Trophoblast cell (in vitro differentiated cells and primary cell): Measurements from ENCODE around the gene FAM174B.

Source experiments
- DNase-seq, 2 donors: peaks; one replicate each; pipeline ENCODE4 v3.0.0-alpha.2; 2016
- H2AFZ ChIP-seq: 2 replicates; pipeline ENCODE4 v1.6.1; 2013; ENCODE audit warnings: low read length, moderate library complexity, mild to moderate bottlenecking; ENCODE audit not compliant: insufficient read depth, poor library complexity
- H2AK5ac ChIP-seq: 2 replicates; pipeline ENCODE4 v1.6.1; 2013; ENCODE audit warnings: mild to moderate bottlenecking, low read length
- H2BK120ac ChIP-seq: 2 replicates; pipeline ENCODE4 v1.6.1; 2013; ENCODE audit warnings: low read length, mild to moderate bottlenecking, moderate library complexity; ENCODE audit not compliant: insufficient read depth, poor library complexity
- H2BK12ac ChIP-seq: 2 replicates; pipeline ENCODE4 v1.6.1; 2013; ENCODE audit warnings: mild to moderate bottlenecking, low read length, moderate library complexity
- H2BK5ac ChIP-seq: 2 replicates; pipeline ENCODE4 v1.6.1; 2013; ENCODE audit warnings: low read length, low read depth, moderate library complexity, mild to moderate bottlenecking; ENCODE audit not compliant: poor library complexity
- H3K14ac ChIP-seq: 2 replicates; pipeline ENCODE4 v1.6.1; 2013; ENCODE audit warnings: mild to moderate bottlenecking, low read length
- H3K18ac ChIP-seq: 2 replicates; pipeline ENCODE4 v1.6.1; 2013; ENCODE audit warnings: mild to moderate bottlenecking, low read length
- H3K23ac ChIP-seq: 2 replicates; pipeline ENCODE4 v1.6.1; 2013; ENCODE audit warnings: low read length
- H3K27ac ChIP-seq: 2 replicates; pipeline ENCODE4 v1.5.1; 2013; ENCODE audit warnings: low read depth, mild to moderate bottlenecking, inconsistent platforms, low read length, moderate library complexity
- H3K27me3 ChIP-seq: 2 replicates; pipeline ENCODE4 v1.6.1; 2013; ENCODE audit warnings: inconsistent platforms, mild to moderate bottlenecking, low read length, moderate library complexity; ENCODE audit not compliant: insufficient read depth
- H3K36me3 ChIP-seq, 2 experiments: 1 replicate in 1 of 2; 2 replicates in 1 of 2; pipeline ENCODE4 v1.6.1; 2013; ENCODE audit warnings: low read length in 2 of 2, mild to moderate bottlenecking in 2 of 2, moderate library complexity in 1 of 2; ENCODE audit not compliant: insufficient read depth in 2 of 2, control insufficient read depth in 1 of 2
- H3K4ac ChIP-seq: 2 replicates; pipeline ENCODE4 v1.6.1; 2013; ENCODE audit warnings: low read depth, mild to moderate bottlenecking, low read length, moderate library complexity
- H3K4me1 ChIP-seq, 2 experiments: 1 replicate in 1 of 2; 2 replicates in 1 of 2; pipeline ENCODE4 v1.6.1; 2013; ENCODE audit warnings: low read length in 2 of 2, mild to moderate bottlenecking in 2 of 2, moderate library complexity in 1 of 2; ENCODE audit not compliant: insufficient read depth in 2 of 2, control insufficient read depth in 1 of 2
- H3K4me2 ChIP-seq: 2 replicates; pipeline ENCODE4 v1.6.1; 2013; ENCODE audit warnings: inconsistent platforms, mild to moderate bottlenecking, low read length, moderate library complexity
- H3K4me3 ChIP-seq: 2 replicates; pipeline ENCODE4 v1.5.1; 2013; ENCODE audit warnings: mild to moderate bottlenecking, low read depth, low read length, inconsistent platforms
- H3K79me1 ChIP-seq: one replicate; pipeline ENCODE4 v1.6.1; 2013; ENCODE audit warnings: low read length
- H3K79me2 ChIP-seq: 2 replicates; pipeline ENCODE4 v1.6.1; 2013; ENCODE audit warnings: low read length, mild to moderate bottlenecking; ENCODE audit not compliant: control insufficient read depth, insufficient read depth, poor library complexity
- H3K9ac ChIP-seq: 2 replicates; pipeline ENCODE4 v1.6.1; 2013; ENCODE audit warnings: mild to moderate bottlenecking, low read length
- H3K9me3 ChIP-seq: 2 replicates; pipeline ENCODE4 v1.6.1; 2013; ENCODE audit warnings: low read depth, mild to moderate bottlenecking, control low read depth, inconsistent platforms, low read length; ENCODE audit not compliant: insufficient read depth
- H4K12ac ChIP-seq: 2 replicates; pipeline ENCODE4 v1.6.1; 2013; ENCODE audit warnings: low read depth, mild to moderate bottlenecking, low read length, moderate library complexity
- H4K8ac ChIP-seq: 2 replicates; pipeline ENCODE4 v1.6.1; 2013; ENCODE audit warnings: low read depth, mild to moderate bottlenecking, low read length, moderate library complexity
- H4K91ac ChIP-seq: one replicate; pipeline ENCODE4 v1.6.1; 2013; ENCODE audit warnings: low read depth, mild to moderate bottlenecking, low read length, moderate library complexity
- WGBS: extraction: QIAGEN DNeasy Blood & Tissue Kit; methylation state at CpG from one replicate; pipeline ENCODE4 v1.1.7; 2013; ENCODE audit warnings: missing lambda C conversion rate; ENCODE audit not compliant: insufficient read length, insufficient coverage; ENCODE audit errors: extremely low coverage; 5-methylcytosine and 5-hydroxymethylcytosine counted together

FAM174B gene

DNA sequence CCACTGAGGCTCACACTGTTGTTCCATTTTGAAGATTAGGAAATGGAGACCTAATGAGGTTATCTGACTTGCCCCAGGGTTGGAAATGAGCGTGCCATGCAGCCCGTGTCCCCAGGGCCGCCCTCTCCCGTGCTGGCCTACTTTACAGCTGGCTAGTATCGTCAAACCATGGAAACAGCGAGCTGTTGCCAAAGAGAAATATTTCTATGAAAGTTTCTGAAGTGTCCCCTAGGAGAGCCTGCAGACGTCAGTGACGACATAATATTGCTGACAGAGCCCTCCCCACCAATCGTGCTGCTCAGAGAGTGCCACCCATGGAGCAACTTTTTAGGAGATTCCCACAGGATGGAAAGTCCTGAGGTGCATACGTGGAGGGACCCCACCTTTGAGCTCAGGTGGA lies 11.2 kb upstream of the FAM174B start:
- H3K9ac ChIP-seq: no peak overlapping the region
- peak; percentile 90 to 96 for DNase-seq
- no peaks in the 10 kb centered on the region for H3K36me3 ChIP-seq
- no peak overlapping the region for H3K18ac ChIP-seq
- no peaks in the 10 kb centered on the region for H3K27me3 ChIP-seq
- no peak overlapping the region for H3K4me2 ChIP-seq
- H2BK12ac ChIP-seq: no peak overlapping the region
- no peak overlapping the region for H4K91ac ChIP-seq
- no peaks in the 10 kb centered on the region for H3K9me3 ChIP-seq
- H2BK5ac ChIP-seq: no peak overlapping the region
- peaks cover 4 to 7% of the 10 kb centered on the region in 2 experiments for H3K4me1 ChIP-seq
- whole genome bisulfite sequencing: no CpG with 5 or more reads among the region's 10 CpGs
- H3K79me2 ChIP-seq: no peaks in the 10 kb centered on the region
- no peak overlapping the region for H4K8ac ChIP-seq
- no peak overlapping the region for H4K12ac ChIP-seq
- peaks cover 1% of the 10 kb centered on the region for H3K79me1 ChIP-seq
- no peak overlapping the region for H2AFZ ChIP-seq
- no peak overlapping the region for H3K4me3 ChIP-seq
- H3K23ac ChIP-seq: no peak overlapping the region
- no peak overlapping the region for H2AK5ac ChIP-seq
- H3K27ac ChIP-seq: no peak overlapping the region
- no peak overlapping the region for H3K4ac ChIP-seq
- H3K14ac ChIP-seq: no peak overlapping the region
- H2BK120ac ChIP-seq: no peak overlapping the region

DNA sequence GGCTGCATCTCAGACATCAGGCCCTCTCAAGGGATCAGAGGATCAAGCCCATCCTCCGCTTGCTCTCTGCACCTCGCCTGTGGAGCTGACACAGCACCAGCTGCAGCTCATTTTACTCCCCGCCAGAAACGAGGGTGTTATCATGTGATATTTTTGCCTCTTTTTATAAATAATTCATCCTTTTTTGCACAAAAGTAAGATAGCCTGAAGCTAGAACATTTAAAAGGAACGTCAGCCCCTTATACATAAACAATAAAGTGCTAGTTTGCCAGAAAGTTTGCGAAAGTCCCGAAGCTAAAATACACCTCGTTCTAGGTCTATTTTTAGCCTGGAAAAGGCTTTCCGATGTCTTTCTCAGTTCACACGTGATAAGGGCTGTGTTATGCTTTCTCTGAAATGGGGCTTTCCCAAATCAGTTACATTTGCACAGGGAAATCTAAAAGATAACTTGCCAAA lies 9.6 kb upstream of the FAM174B start:
- Histone ChIP-seq H3K27me3 (no peaks in the 10 kb centered on the region), H3K79me2 (no peaks in the 10 kb centered on the region), H4K8ac (no peak overlapping the region), H3K79me1 (peaks cover 1% of the 10 kb centered on the region), H3K4me2 (no peak overlapping the region), H3K36me3 (no peaks in the 10 kb centered on the region), H3K4me3 (no peak overlapping the region), H2BK120ac (no peak overlapping the region), H3K18ac (no peak overlapping the region), H2AFZ (no peak overlapping the region), H3K9me3 (no peaks in the 10 kb centered on the region), H3K27ac (no peak overlapping the region), H3K4me1 (peaks cover 4 to 5% of the 10 kb centered on the region in 2 experiments), H3K9ac (no peak overlapping the region), H4K91ac (no peak overlapping the region), H3K14ac (no peak overlapping the region), H2BK12ac (no peak overlapping the region), H2AK5ac (no peak overlapping the region), H4K12ac (no peak overlapping the region), H3K4ac (no peak overlapping the region), H3K23ac (no peak overlapping the region), H2BK5ac (no peak overlapping the region)
- DNase-seq: peak in 1 of 2 donors; percentile 44
- WGBS: no CpG with 5 or more reads among the region's 10 CpGs

DNA sequence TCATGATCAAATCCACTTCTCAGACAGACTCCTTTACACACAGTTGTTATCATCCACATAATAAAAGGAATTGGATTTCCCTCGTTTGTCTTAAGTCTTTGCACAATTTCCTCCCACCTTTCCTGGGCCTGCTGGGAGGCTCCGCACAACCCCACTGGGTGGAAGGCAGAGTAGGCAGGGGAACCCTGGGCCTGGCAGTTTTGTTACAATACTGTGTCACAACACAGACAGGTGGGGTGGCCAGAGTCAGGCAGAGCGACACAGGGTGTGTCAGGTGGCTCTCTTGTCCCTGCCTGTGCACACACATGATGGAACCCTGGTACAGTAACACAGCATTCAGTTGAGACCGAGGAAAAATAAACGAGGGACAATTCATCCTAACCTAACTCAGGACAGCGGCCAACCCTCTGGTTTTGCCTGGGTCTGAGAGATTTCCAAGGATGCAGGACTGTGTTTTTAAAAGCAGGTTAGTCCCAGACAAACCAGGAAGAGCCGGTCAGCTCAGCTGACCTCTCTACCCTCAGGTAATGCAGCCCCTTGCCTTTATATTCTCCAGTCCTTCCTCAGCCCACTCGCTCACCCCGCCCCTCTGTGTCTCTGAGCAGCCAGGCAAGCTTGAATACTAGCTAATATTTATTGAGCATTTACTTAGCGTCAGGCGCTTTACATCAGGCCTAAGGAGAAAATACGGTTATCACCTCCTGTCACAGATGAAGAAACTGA lies 8.8 kb upstream of the FAM174B start:
- Histone ChIP-seq H2AFZ (no peak overlapping the region), H3K4me2 (no peak overlapping the region), H3K9ac (no peak overlapping the region), H3K9me3 (no peaks in the 10 kb centered on the region), H3K79me2 (no peaks in the 10 kb centered on the region), H3K4me3 (no peak overlapping the region), H3K23ac (no peak overlapping the region), H2AK5ac (no peak overlapping the region), H3K27me3 (no peaks in the 10 kb centered on the region), H2BK5ac (no peak overlapping the region), H4K8ac (no peak overlapping the region), H3K14ac (no peak overlapping the region), H3K18ac (no peak overlapping the region), H2BK120ac (no peak overlapping the region), H3K4ac (no peak overlapping the region), H4K91ac (no peak overlapping the region), H4K12ac (no peak overlapping the region), H2BK12ac (no peak overlapping the region), H3K79me1 (peaks cover 1% of the 10 kb centered on the region), H3K4me1 (peaks cover 4 to 5% of the 10 kb centered on the region in 2 experiments), H3K36me3 (no peaks in the 10 kb centered on the region), H3K27ac (no peak overlapping the region)
- no CpG with 5 or more reads among the region's 12 CpGs for WGBS
- no peak for DNase-seq

DNA sequence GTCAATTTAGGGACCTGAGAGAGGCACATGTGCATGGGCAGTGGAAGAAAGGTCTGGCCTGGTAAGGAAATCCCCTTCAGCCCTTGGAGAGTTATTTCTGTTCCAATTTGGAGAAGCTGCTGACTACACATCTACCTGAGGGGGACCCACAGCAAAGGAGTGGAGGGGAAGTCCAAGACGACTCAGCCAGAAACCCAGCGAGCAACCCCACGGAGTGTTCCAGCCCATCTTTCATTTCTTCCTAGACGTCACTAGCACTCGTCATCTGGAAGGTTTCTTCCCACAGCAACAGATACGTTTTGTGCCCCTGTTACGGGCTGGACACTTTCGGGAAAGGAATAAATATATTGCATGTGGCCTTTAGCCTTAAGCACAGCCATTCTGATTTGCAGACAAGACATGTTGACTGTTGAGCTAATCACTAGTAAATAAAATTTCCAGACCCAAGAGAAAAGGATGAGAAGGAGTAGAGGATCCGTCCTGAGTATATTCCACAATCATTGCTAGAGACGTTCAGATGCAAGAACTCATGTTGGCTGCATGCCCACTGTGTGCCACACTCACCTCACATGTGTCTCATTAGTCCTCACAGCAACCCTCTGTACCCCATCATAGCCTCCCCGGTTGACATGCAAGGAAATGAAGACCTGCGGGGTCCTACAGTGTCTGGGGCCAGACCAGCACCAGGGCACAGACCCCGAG lies 7.8 kb upstream of the FAM174B start:
- H3K79me1 ChIP-seq: peaks cover 1% of the 10 kb centered on the region
- H2AK5ac ChIP-seq: no peak overlapping the region
- WGBS: no CpG with 5 or more reads among the region's 13 CpGs
- no peak overlapping the region for H4K12ac ChIP-seq
- no peak overlapping the region for H3K14ac ChIP-seq
- H4K91ac ChIP-seq: no peak overlapping the region
- H2BK12ac ChIP-seq: no peak overlapping the region
- DNase-seq: no peak
- H4K8ac ChIP-seq: no peak overlapping the region
- H3K9me3 ChIP-seq: no peaks in the 10 kb centered on the region
- H3K4me1 ChIP-seq: peaks cover 4 to 5% of the 10 kb centered on the region in 2 experiments
- no peak overlapping the region for H2AFZ ChIP-seq
- no peak overlapping the region for H3K4me3 ChIP-seq
- H3K36me3 ChIP-seq: no peaks in the 10 kb centered on the region
- no peak overlapping the region for H3K23ac ChIP-seq
- no peak overlapping the region for H3K9ac ChIP-seq
- H3K4me2 ChIP-seq: no peak overlapping the region
- no peak overlapping the region for H3K4ac ChIP-seq
- no peaks in the 10 kb centered on the region for H3K79me2 ChIP-seq
- no peak overlapping the region for H2BK5ac ChIP-seq
- no peak overlapping the region for H3K18ac ChIP-seq
- no peak overlapping the region for H3K27ac ChIP-seq
- H2BK120ac ChIP-seq: no peak overlapping the region
- no peaks in the 10 kb centered on the region for H3K27me3 ChIP-seq
